ENCODE results near the gene LRRC7. TPM values are rescaled to one million over a fixed set of nuclear protein-coding genes. Genes with fewer than 3 reads are reported as not detected.

Gene LRRC7
- total and polyA plus RNA-seq, 2 of the 8 experiments (the other 6 are each of a cell fraction or from before 2014, with no cell fraction given) = 0.03 to 0.17 TPM

DNA sequence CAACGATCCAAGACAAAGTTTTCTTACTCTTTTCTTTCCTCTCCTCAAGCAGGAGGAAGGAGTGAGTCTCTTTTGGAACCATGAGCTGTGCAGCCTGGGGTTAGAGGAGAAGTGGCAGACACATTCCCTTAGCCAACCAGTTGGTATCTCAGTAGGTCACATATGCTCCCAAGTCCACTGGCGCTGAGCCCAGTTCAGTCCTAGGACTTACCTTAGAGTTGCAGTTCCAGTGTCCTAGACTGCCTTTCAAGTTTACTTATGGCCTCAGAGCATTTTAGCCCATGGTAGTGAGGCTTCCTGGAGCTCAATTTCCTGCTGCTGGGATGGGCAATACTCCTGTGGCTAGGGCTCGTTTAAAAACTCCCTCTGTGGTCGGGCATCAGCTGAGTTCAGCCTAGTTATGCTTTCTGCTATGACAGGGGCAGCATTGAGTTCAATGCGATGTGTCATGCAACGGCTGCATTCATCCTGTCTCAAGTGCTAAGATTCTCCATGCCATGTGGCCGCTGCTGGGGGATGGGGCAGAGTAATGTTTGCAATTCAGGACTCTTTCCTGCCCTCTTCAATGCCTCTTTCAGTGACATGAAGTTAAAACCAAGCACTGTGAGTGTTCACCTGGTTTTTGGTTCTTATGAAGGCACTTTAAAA is 103.8 kb downstream of the LRRC7 start:
- H2AFZ ChIP-seq (ENCODE audit: low read length) = peak overlapping the region; percentile 3; the same call in 1 of the 2 replicates
- no peak overlapping the region for H3K14ac ChIP-seq (ENCODE audit: insufficient read length)
- no peak overlapping the region for H4K8ac ChIP-seq (ENCODE audit: extremely low read depth, insufficient read depth, low read length)
- H4K91ac ChIP-seq (replicated peaks; ENCODE audit: insufficient read length, low read length) = no peak overlapping the region
- H3K18ac ChIP-seq (ENCODE audit: extremely low read depth, low read length) = no peak overlapping the region; the same call in 1 of the 2 replicates
- no peak overlapping the region for H2BK12ac ChIP-seq (ENCODE audit: low read depth, low read length)
- H3K4ac ChIP-seq (replicated peaks; ENCODE audit: insufficient read length, low read depth, low read length) = no peak overlapping the region
- H2BK120ac ChIP-seq (replicated peaks; ENCODE audit: low read depth, low read length) = no peak overlapping the region
- H3K27ac ChIP-seq (ENCODE audit: low read depth, low read length) = no peak overlapping the region
- no peaks in the 10 kb centered on the region for H3K36me3 ChIP-seq (ENCODE audit: control insufficient read depth in 2 of 4, insufficient read depth in 4 of 4, low read length in 3 of 4)
- FAIRE-seq (no peak), DNase-seq (ENCODE audit: low read depth in 1 of 2, low spot score in 2 of 2) (no peak)
- H3K9ac ChIP-seq (replicated peaks in 1 of 4; ENCODE audit: extremely low read depth in 1 of 4, low read depth in 3 of 4, low read length in 3 of 4) = no peak overlapping the region
- no peak overlapping the region for H3K23ac ChIP-seq (ENCODE audit: insufficient read length)
- no peaks in the 10 kb centered on the region for H3K79me2 ChIP-seq (ENCODE audit: control insufficient read depth in 1 of 2, insufficient read depth in 2 of 2, low read length in 2 of 2)
- no peaks in the 10 kb centered on the region for H3K79me1 ChIP-seq (ENCODE audit: low read depth, low read length)
- TF ChIP-seq RBBP5 (IDR thresholded peaks at IDR 0.05; ENCODE audit: borderline replicate concordance, low read depth, low read length) (no peak), CHD1 (IDR thresholded peaks at IDR 0.05; ENCODE audit: low read depth, low read length) (no peak), SP1 (IDR thresholded peaks at IDR 0.05; ENCODE audit: low read depth, low read length) (no peak), SAP30 (IDR thresholded peaks at IDR 0.05; ENCODE audit: insufficient read depth, insufficient replicate concordance, low read length) (no peak)
- TF ChIP-seq, protein P1, sequence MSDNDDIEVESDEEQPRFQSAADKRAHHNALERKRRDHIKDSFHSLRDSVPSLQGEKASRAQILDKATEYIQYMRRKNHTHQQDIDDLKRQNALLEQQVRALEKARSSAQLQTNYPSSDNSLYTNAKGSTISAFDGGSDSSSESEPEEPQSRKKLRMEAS (IDR thresholded peaks at IDR 0.05) = 0 out of 2 replicates have a peak, but pooled peaks have one; percentile 15
- H4K5ac ChIP-seq (ENCODE audit: insufficient read length, low read depth, low read length) = no peak overlapping the region
- H3K4me3 ChIP-seq (ENCODE audit: extremely low read depth in 1 of 4, insufficient read depth in 2 of 4, low read depth in 3 of 4, low read length in 4 of 4) = no peak overlapping the region
- ChIA-PET CTCF (ENCODE audit: partially characterized antibody) (no interaction called here), POLR2A (ENCODE audit: partially characterized antibody) (no interaction called here)
- WGBS, 2 experiments (ENCODE audit: extremely low coverage in 1 of 2, insufficient coverage in 1 of 2, insufficient read length in 1 of 2, insufficient replicate concordance in 2 of 2, low coverage in 1 of 2, low lambda C conversion rate in 2 of 2, missing lambda C conversion rate in 1 of 2) = 96% methylated on average over 7 of the region's 7 CpGs; no CpG with 5 or more reads in 1 of the 2 experiments
- H3K23me2 ChIP-seq (ENCODE audit: low read depth, low read length) = peaks cover 2% of the 10 kb centered on the region; the same call in 1 of the 2 replicates
- no peak overlapping the region for H2BK20ac ChIP-seq (ENCODE audit: low read length)
- H2BK15ac ChIP-seq (ENCODE audit: low read length) = no peak overlapping the region
- H3K4me2 ChIP-seq (ENCODE audit: insufficient read depth in 1 of 2, low read depth in 2 of 2, low read length in 2 of 2) = no peak overlapping the region
- H2BK5ac ChIP-seq (ENCODE audit: low read depth, low read length) = no peak overlapping the region
- H2AK5ac ChIP-seq (ENCODE audit: low read depth, low read length) = no peak overlapping the region
- H4K20me1 ChIP-seq (replicated peaks in 1 of 2; ENCODE audit: control insufficient read depth in 1 of 2, insufficient read depth in 2 of 2, low read length in 2 of 2) = no peaks in the 10 kb centered on the region
- H3K27me3 ChIP-seq (replicated peaks in 1 of 4; ENCODE audit: control insufficient read depth in 3 of 4, extremely low read depth in 1 of 4, insufficient read depth in 3 of 4, low read length in 3 of 4) = no peaks in the 10 kb centered on the region
- H3K56ac ChIP-seq (replicated peaks; ENCODE audit: insufficient read length, low read depth, low read length) = no peak overlapping the region
- H3K4me1 ChIP-seq (replicated peaks in 1 of 4; ENCODE audit: control insufficient read depth in 3 of 4, insufficient read depth in 4 of 4, low read length in 3 of 4) = no peaks in the 10 kb centered on the region
- H3K9me3 ChIP-seq (ENCODE audit: insufficient read depth in 2 of 2, low read depth in 1 of 2, low read length in 1 of 2) = no peaks in the 10 kb centered on the region
